ENCODE measurements around the gene ZNF462. TPM values are rescaled to one million over a fixed set of nuclear protein-coding genes. Genes with fewer than 3 reads are reported as not detected.

Gene ZNF462
- total and polyA plus RNA-seq, 2 experiments from 2014 or later = 40.0 to 101 TPM

DNA sequence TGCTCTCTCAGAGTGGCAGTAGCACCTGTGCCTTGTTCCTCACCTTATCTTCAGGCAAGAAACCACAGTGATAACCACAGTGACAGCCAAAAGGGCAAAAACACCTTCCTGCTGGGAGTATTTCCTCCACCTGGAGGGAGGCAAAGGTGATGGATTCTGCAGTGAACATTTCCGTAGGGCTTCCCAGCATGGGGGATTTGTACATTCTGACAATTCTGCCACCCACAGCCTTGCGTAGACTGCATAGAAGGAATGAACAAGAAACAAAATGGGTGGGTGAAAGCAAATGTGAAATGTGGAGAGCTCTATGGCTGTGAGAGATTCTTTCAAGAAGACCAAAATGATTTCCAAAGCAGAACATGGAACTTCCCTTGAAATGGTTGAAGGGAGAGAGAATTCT, 111.4 kb downstream of the ZNF462 start (continued):
- TF ChIP-seq, protein P1, sequence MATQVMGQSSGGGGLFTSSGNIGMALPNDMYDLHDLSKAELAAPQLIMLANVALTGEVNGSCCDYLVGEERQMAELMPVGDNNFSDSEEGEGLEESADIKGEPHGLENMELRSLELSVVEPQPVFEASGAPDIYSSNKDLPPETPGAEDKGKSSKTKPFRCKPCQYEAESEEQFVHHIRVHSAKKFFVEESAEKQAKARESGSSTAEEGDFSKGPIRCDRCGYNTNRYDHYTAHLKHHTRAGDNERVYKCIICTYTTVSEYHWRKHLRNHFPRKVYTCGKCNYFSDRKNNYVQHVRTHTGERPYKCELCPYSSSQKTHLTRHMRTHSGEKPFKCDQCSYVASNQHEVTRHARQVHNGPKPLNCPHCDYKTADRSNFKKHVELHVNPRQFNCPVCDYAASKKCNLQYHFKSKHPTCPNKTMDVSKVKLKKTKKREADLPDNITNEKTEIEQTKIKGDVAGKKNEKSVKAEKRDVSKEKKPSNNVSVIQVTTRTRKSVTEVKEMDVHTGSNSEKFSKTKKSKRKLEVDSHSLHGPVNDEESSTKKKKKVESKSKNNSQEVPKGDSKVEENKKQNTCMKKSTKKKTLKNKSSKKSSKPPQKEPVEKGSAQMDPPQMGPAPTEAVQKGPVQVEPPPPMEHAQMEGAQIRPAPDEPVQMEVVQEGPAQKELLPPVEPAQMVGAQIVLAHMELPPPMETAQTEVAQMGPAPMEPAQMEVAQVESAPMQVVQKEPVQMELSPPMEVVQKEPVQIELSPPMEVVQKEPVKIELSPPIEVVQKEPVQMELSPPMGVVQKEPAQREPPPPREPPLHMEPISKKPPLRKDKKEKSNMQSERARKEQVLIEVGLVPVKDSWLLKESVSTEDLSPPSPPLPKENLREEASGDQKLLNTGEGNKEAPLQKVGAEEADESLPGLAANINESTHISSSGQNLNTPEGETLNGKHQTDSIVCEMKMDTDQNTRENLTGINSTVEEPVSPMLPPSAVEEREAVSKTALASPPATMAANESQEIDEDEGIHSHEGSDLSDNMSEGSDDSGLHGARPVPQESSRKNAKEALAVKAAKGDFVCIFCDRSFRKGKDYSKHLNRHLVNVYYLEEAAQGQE (IDR thresholded peaks at IDR 0.05; ENCODE audit: unreplicated experiment) = no peak
- no peak for TF ChIP-seq ZNF114 (CRISPR knock-in tag; IDR thresholded peaks at IDR 0.05)
- TF ChIP-seq, protein P2, sequence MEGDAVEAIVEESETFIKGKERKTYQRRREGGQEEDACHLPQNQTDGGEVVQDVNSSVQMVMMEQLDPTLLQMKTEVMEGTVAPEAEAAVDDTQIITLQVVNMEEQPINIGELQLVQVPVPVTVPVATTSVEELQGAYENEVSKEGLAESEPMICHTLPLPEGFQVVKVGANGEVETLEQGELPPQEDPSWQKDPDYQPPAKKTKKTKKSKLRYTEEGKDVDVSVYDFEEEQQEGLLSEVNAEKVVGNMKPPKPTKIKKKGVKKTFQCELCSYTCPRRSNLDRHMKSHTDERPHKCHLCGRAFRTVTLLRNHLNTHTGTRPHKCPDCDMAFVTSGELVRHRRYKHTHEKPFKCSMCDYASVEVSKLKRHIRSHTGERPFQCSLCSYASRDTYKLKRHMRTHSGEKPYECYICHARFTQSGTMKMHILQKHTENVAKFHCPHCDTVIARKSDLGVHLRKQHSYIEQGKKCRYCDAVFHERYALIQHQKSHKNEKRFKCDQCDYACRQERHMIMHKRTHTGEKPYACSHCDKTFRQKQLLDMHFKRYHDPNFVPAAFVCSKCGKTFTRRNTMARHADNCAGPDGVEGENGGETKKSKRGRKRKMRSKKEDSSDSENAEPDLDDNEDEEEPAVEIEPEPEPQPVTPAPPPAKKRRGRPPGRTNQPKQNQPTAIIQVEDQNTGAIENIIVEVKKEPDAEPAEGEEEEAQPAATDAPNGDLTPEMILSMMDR (conservative IDR thresholded peaks at IDR 0.05; ENCODE audit: low read depth in 2 of 2) = no peak

DNA sequence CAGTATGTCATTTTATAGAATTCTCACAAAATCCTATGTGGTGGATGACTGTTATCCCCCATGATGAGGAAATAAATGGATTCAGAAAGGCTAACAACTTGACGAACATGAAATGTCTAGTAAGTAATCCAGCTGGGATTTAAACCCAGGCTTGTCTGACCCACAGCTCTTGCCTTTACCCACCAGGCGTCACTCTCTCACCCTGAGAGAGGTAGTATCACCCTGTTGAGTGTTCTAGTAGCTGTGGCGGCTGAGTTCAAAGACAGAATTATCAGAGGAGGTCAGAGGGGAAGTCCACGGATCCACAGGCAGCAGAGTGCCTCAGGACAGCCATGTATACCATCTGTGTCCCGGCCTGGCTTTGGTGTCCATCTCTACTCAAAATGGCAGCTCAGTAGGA, 113.8 kb downstream of the ZNF462 start:
- no peak overlapping the region for H2AFZ ChIP-seq
- no peaks in the 10 kb centered on the region for H3K27me3 ChIP-seq (ENCODE audit: insufficient read depth)
- H4K20me1 ChIP-seq (replicated peaks; ENCODE audit: insufficient read depth) = peaks cover 6% of the 10 kb centered on the region; the same call in 1 of the 2 replicates
- H3K4me1 ChIP-seq (ENCODE audit: insufficient read depth) = peaks cover 2% of the 10 kb centered on the region
- Mint-ChIP-seq H3K36me3 (ENCODE audit: low read depth) (peaks cover 93% of the 10 kb centered on the region), H3K27ac (no peak overlapping the region), H3K4me1 (peaks cover 15% of the 10 kb centered on the region), H3K27me3 (ENCODE audit: insufficient read depth, low read depth, poor library complexity) (peaks cover 2% of the 10 kb centered on the region), H3K9me3 (peaks cover 3% of the 10 kb centered on the region; the same call in 1 of the 3 replicates), H3K4me3 (no peak overlapping the region)
- no peak overlapping the region for H3K27ac ChIP-seq (ENCODE audit: low read depth)
- H3K4me2 ChIP-seq = no peak overlapping the region
- H3K36me3 ChIP-seq (ENCODE audit: insufficient read depth) = peaks cover 79% of the 10 kb centered on the region
- H3K9me2 ChIP-seq (ENCODE audit: insufficient read depth) = 0 out of 2 replicates have a peak, but pooled peaks cover 7% of the 10 kb centered on the region
- ATAC-seq (no peak), DNase-seq (ENCODE audit: low spot score) (no peak)
- no peaks in the 10 kb centered on the region for H3F3A ChIP-seq (replicated peaks; ENCODE audit: low read depth)
- H3K79me2 ChIP-seq (replicated peaks; ENCODE audit: insufficient read depth) = peaks cover 20% of the 10 kb centered on the region
- H3K4me3 ChIP-seq = no peak overlapping the region
- no peak for TF ChIP-seq JUNB (IDR thresholded peaks at IDR 0.05; ENCODE audit: unreplicated experiment)
- TF ChIP-seq ZNF114 (CRISPR knock-in tag; IDR thresholded peaks at IDR 0.05) = no peak
- TF ChIP-seq POLR2AphosphoS5 (IDR thresholded peaks at IDR 0.05; ENCODE audit: low read depth) = no peak
- no peak for TF ChIP-seq ZNF331 (CRISPR knock-in tag; IDR thresholded peaks at IDR 0.05; ENCODE audit: low read depth)
- TF ChIP-seq STAT1 (IDR thresholded peaks at IDR 0.05; ENCODE audit: unreplicated experiment) = no peak
- TF ChIP-seq EZH2 (IDR thresholded peaks at IDR 0.05; ENCODE audit: low read depth, unreplicated experiment) = no peak
- TF ChIP-seq ETS1 (IDR thresholded peaks at IDR 0.05) = no peak
- TF ChIP-seq, protein P1 (IDR thresholded peaks at IDR 0.05; ENCODE audit: unreplicated experiment) = no peak
- TF ChIP-seq, protein P2 (conservative IDR thresholded peaks at IDR 0.05; ENCODE audit: low read depth in 2 of 2) = no peak
- no peak for TF ChIP-seq NANOG (IDR thresholded peaks at IDR 0.05; ENCODE audit: borderline replicate concordance)
